HCT116 (cell line): ENCODE data around the gene F2RL1.

Experiments used
- MAX ChIP-seq: IDR thresholded peaks from 2 replicates; pipeline ENCODE4 v1.6.1; 2012
- POLR2AphosphoS5 ChIP-seq: IDR thresholded peaks from 2 replicates; pipeline ENCODE4 v1.6.1; 2011; ENCODE audit warnings: mild to moderate bottlenecking, low read depth, low read length, moderate library complexity
- ZNF274 ChIP-seq: fragments of 200-500 bp; sonication (Bioruptor generic); IDR thresholded peaks from 2 replicates; pipeline ENCODE4 v1.6.1; 2014; ENCODE audit warnings: mild to moderate bottlenecking, low read depth, low read length, inconsistent platforms

- no peak for TF ChIP-seq ZNF274
- no peak for TF ChIP-seq MAX
- no peak for TF ChIP-seq POLR2AphosphoS5
These were observed 12.3 kb downstream of the F2RL1 start for GRCh38 chr5:76831110-76831452.
